Activated naive CD4-positive, alpha-beta T cell treated with anti-CD3 and anti-CD28 coated beads, Interleukin-2, amount 50 U/mL, for 72 hours (primary cell): ENCODE measurements around the gene SUMO4. TPM values are rescaled to one million over a fixed set of nuclear protein-coding genes. Genes with fewer than 3 reads are reported as not detected.
A peak's percentile ranks its signal among the peaks of the same experiment; 100 is the strongest.
"Not testable (repeated sequence)": the region's sequence is repeated elsewhere in the genome, so short reads cannot be mapped to it uniquely, and the experiment has no call there.

Experiments used
- ATAC-seq, 2 donors: fragments of 150-1000 bp; cut with Tn5 transposase; 2 replicates each; pipeline ENCODE4 v1.10.0; 2021; ENCODE audit warnings: mild to moderate bottlenecking in 2 of 2, moderate library complexity in 2 of 2
- DNase-seq, 2 donors: peaks; one replicate each; pipeline ENCODE4 v3.0.0; 2021 to 2022; ENCODE audit warnings: low spot score in 2 of 2
- H3K27ac Mint-ChIP-seq, 2 donors: one replicate each; pipeline ENCODE4 v1.8.0; 2022; ENCODE audit warnings: mild to moderate bottlenecking in 2 of 2, mixed read lengths in 2 of 2
- H3K36me3 Mint-ChIP-seq, 2 donors: one replicate each; pipeline ENCODE4 v1.8.0; 2022; ENCODE audit warnings: mixed read lengths in 2 of 2
- H3K9me3 Mint-ChIP-seq, 2 donors: one replicate each; pipeline ENCODE4 v1.8.0; 2022; ENCODE audit warnings: mixed read lengths in 2 of 2
- total RNA-seq, 2 donors: library from RNA; stranded (reverse); gene quantifications; one replicate each; pipeline ENCODE4 v1.2.3, GENCODE V29; 2022

Gene SUMO4
- total RNA-seq, 2 donors from 2014 or later, result 10.0 to 11.2 TPM

DNA sequence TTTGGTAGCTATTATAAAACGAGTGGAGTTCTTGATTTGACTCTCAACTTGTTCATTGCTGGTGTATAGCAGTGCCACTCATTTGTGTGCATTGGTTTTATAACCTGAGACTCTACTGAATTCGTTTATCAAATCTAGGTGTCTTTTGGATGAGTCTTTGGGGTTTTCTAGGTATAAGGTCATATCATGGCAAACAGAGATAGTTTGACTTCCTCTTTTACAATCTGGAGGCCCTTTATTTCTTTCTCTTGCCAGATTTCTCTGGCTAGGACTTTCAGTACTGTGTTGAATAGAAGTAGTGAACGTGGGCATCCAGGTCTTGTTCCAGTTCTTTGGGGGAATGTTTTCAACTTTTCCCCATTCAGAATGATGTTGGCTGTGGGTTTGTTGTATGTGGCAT lies 38.8 kb downstream of the SUMO4 start:
- Mint-ChIP-seq H3K27ac (no peak overlapping the region), H3K9me3 (no peaks in the 10 kb centered on the region)

DNA sequence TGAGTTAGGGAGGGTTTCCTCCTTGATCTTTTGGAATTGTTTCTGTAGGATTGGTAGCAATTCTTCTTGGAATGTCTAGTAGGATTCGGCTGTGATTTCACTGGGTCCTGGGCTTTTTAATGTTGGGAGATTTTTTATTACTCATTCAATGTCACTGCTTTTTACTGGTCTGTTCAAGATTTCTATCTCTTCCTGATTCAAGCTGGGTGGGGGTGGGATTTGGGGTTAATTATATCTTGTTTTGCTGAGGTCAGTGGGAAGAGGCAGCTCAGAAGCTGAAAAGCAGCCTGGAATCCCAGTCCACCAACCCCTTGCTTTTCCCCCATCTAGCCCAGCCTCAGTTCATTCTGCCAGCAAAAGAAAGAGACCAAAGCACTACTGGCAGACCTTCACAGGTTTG lies 39.6 kb downstream of the SUMO4 start:
- ATAC-seq (no peak), DNase-seq (no peak)
- Mint-ChIP-seq H3K27ac (peak overlapping the region in 1 of 2 donors; percentile 18), H3K36me3 (no peaks in the 10 kb centered on the region), H3K9me3 (no peaks in the 10 kb centered on the region)

More for the DNA sequence above, 38.8 kb downstream of the SUMO4 start:
- DNase-seq (no peak), ATAC-seq (peak; percentile 43 to 55)
- no peaks in the 10 kb centered on the region for H3K36me3 Mint-ChIP-seq

DNA sequence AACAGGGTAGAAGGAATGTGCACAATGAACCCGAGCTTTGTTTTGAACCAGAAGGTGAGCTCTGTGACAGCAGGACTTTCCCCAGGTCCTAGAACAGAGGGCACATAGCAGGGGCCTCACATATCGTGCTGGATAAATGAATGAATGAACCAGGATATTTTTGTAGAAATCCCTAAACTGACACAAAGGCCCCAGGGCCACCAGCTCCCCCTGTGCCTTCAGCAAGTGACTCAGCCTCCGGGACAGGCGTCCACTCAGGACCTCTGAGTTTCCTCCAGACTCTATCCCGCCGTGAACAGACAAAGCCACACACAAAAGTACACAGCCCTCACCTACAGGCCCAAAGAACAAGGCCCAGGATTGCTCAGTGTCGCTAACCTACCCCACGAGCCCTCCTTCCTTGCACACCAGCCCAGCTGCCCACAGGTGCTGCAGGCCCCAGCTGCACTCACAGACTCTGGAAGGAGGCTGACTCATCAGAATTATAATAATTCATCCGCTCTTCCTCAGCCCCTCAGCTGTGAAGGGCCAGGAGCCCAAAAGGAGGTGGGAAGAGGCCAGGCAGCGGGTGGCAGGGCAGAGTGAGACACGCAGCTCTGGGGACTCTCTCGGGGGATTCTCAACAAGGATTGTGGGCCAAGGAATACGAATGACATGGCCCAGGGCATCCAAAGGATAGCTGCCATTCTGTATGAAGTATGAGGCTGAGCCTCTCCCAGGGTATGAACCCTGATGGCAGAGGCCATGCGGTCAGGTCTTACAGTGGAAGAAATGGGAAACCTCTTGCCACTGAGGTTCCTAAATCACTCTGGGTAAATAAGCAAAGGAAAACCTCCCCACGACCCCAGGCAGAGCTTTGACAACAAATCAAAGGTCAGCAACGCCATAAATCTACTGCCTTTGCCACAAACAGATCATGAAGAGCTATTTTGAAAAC lies 40.9 kb downstream of the SUMO4 start:
- Mint-ChIP-seq H3K36me3 (no peaks in the 10 kb centered on the region), H3K9me3 (no peaks in the 10 kb centered on the region), H3K27ac (peak overlapping the region; percentile 53 to 84)
- ATAC-seq (no peak), DNase-seq (no peak)

DNA sequence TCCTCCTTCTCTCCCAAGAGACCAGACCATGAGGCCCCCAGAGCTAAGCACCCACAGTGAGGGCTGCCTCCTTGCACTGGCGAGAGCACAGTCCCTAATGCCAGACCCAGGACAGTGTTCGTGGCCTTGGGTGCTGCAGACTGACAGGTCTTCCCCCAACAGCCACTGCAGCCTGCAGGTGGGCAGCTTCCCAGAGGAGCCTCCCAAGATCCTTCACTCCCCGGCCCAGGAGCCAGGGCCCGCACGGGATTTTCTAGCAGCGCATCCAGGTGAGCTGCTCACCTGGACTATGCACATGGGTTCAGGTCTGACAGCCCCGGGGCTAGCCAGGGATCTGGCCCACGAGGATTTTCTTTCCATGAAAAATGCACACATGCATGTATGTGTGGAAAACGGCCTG lies 41.7 kb downstream of the SUMO4 start:
- DNase-seq (no peak), ATAC-seq (no peak)
- Mint-ChIP-seq H3K27ac (peak overlapping the region in 1 of 2 donors; percentile 53), H3K36me3 (no peaks in the 10 kb centered on the region), H3K9me3 (no peaks in the 10 kb centered on the region)

DNA sequence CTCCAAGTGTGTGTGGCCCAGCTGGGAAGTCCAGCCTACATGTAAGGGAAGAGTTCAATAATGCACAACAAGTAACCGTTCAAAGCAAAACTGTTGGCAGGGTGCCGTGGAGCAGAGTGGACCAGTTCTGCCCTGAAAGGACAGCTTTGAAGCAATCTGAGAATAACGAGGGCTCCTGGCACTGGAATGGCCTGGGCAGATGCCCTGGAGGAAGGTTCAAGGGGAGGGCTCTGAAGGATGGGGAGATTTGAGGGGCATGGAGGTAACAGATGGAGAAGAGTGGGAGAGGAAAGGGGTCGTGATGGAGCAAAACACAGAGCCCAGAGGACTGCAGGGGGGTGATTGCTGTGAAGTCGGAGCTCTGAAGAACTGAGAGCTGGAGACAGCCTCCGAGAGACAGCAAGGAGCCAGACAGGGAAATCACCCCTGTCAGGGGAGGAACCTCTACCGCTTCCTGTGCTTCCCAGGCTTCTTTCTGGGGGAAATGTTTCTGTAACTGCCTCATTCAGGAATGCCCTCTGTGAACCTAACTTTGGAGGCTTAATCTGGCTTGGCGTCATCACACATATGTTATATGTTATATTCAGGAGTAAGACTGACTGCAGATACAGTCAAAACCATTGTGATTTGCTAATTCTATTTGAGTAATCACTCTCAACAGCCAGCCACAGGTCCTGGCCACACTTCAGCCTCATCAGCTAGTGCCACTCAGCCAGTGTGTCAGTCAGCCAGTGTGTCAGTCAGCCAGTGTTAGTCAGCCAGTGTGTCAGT lies 43.5 kb downstream of the SUMO4 start:
- peak; percentile 33 to 36 for ATAC-seq
- Mint-ChIP-seq H3K9me3 (no peaks in the 10 kb centered on the region), H3K36me3 (peaks cover 0 to 2% of the 10 kb centered on the region in 2 donors), H3K27ac (peak overlapping the region; percentile 81 to 88)
- no peak for DNase-seq

DNA sequence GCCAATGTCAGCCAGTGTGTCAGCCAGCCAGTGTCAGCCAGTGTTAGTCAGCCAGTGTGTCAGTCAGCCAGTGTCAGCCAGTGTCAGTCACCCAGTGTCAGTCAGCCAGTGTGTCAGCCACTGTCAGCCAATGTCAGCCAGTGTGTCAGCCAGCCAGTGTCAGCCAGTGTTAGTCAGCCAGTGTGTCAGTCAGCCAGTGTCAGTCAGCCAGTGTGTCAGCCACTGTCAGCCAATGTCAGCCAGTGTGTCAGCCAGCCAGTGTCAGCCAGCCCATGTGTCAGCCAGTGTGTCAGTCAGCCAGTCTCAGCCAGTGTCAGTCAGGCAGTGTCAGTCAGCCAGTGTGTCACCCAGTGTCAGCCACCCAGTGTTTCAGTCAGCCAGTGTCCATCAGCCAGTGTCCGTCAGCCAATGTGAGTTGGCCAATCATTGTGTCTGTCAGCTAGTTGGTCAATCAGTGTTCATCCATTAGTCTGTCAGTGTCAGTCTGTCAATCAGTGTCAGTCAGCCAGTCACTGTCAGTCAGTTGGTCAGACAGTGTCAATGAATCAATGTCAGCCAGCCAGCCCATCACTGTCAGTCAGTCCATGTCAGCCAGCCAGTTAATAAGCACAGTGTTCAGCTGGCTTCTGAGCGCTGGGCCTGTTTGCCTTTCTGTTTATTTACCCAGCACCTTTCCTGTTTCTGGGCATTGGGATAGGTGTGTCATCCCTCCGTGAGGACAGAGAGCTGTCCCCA lies 44.5 kb downstream of the SUMO4 start:
- not testable (repeated sequence) for H3K36me3 Mint-ChIP-seq, H3K9me3 Mint-ChIP-seq, DNase-seq
- peak; percentile 14 to 23 for ATAC-seq
- peak overlapping the region; percentile 79 to 81 for H3K27ac Mint-ChIP-seq

DNA sequence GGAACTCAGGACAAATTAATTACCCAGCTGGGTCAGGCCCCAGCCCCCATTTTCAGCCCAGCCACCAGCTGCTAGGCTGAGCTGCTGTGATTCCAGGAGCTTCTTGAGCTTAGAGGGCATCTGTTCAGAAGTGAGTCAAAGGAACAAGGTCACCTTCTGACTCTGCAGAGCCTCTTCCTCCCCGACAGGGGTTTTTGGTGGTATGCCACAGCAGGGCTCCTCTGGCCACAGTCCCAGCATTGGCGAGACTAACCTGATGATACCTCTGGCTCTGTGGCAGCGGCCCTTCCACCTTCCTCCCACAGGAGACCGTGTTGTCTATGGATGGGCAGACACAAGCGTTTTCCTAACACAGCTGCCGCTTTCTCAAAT lies 45.0 kb downstream of the SUMO4 start:
- peak in 1 of 2 donors; percentile 55 for DNase-seq
- no peaks in the 10 kb centered on the region for H3K9me3 Mint-ChIP-seq
- H3K27ac Mint-ChIP-seq, result peak overlapping the region; percentile 79 to 81
- peaks cover 4 to 14% of the 10 kb centered on the region in 2 donors for H3K36me3 Mint-ChIP-seq
- ATAC-seq, result peak; percentile 54 to 55

DNA sequence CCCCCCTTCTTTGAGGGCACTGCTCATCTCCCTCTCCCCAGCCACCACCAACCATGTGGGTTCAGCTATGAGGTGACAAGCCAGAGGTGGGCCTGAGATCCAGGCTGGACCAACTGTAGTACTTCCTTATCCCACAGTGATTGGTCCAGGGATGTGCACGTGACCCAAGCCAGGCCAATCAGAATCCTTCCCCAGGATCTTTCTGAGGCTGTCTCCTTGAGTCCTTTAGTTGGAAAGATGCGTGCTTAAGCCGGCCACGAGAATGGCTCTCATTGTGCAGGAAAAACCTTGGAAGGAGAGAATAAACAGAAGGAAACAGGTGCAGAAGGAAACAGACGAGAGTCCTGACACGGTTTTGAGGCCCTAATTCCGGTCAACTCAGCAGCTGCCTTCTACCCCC lies 45.5 kb downstream of the SUMO4 start:
- DNase-seq (no peak), ATAC-seq (peak; percentile 28)
- H3K27ac Mint-ChIP-seq, result peak overlapping the region; percentile 79 to 81

DNA sequence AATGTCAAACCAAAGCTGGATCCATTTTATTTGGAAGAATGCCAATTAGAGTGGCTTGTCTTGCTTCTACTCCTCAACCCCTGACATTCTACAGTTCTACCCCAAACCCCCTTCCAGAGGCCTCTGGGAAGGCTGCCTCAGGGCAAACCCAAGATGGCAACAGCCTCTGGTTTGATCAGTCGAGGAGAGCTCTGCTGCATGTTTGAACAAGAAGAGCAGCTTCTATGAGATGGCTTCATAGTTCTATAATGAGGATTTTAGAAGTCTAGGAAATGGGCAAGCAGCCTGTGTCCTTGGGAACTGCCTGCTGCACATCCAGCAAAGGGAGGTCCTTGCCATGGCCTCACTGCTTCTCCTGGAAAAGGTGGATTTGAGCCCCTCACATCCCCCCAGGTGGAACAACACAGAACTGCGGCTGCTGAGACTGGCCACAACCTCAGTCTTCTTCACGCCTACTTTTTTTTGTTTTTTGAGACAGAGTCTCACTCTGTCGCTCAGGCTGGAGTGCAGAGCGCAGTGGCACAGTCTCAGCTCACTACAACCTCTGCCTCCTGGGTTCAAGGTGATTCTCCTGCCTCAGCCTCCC lies 46.8 kb downstream of the SUMO4 start:
- ATAC-seq (peak in 1 of 2 donors; percentile 2), DNase-seq (peak in 1 of 2 donors; percentile 56)
- Mint-ChIP-seq H3K36me3 (peaks cover 4 to 14% of the 10 kb centered on the region in 2 donors), H3K27ac (peak overlapping the region; percentile 81 to 90), H3K9me3 (no peaks in the 10 kb centered on the region)

More for the DNA sequence above, 45.5 kb downstream of the SUMO4 start:
- Mint-ChIP-seq H3K36me3 (peaks cover 4 to 14% of the 10 kb centered on the region in 2 donors), H3K9me3 (no peaks in the 10 kb centered on the region)

DNA sequence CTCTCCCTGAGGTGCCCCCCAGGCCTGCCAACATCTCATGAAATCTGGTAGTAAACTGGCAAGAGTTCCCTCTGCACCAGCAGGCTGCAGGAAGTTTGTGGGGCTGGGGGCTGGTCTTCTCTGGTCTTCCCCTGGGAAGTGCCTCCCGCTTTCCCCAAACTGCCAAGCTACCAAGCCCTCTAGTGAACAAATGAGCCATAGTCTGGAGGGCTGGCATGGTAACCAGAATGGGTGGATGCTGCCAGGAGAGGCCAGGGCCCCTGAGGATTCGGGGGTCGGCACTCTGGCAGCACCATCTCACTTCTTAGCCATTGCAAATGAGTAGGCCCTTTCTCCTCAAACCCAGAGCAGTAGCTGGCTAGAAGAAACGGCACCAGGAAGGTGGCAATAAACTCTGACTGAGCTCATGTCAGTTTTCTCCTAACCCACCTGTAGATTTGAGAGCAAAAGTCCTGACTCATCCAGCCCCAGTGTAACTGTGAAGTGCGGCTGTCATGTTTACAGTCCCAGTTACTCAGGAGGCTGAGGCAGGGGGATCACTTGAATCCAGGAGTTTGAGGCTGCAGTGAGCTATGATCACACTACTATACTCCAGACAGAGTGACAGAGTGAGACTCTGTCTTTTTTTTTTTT lies 48.9 kb downstream of the SUMO4 start:
- DNase-seq (no peak), ATAC-seq (no peak)
- Mint-ChIP-seq H3K9me3 (no peaks in the 10 kb centered on the region), H3K36me3 (peaks cover 4 to 14% of the 10 kb centered on the region in 2 donors), H3K27ac (peak overlapping the region; percentile 29 to 48)

DNA sequence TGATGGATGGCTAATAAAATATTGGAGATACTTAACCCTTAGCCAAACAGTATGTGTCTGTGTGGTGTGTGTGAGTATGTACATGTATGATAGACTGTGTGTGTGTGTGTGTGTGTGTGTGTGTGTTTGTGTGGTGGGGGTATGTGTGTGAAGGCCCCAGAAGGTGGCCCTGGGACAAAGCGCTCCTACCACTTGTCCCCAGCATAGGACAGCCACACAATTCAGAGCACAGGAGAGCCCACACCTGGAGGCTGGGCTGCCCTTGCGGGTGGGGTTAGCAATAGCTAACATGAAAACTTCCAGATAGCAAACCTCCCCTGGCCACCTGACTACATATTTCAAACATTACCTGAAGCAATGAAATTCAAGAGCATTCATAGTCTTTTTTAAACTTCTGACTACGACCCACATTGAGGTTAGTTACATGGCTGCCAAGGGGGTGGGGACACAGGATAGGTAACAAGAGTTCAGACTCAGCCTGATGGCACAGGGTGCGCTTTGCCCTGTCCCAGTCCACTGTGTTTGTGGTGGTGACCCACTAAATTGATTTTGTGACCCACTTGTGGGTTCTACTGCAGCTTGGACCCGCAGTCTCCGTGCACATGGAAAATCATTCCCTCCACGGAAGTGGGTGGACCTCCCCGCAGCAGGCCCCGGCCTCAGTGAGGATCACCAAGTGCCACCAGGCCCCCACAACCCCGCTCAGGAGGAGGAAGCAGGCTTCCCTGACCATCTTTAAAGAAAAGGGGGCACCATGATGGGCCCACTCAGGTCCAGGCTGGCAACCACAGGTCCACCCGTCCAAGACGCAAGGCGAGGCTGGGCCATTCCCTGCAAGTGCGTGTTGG lies 50.0 kb downstream of the SUMO4 start:
- DNase-seq (no peak), ATAC-seq (no peak)
- H3K27ac Mint-ChIP-seq, result peak overlapping the region in 1 of 2 donors; percentile 77
- H3K36me3 Mint-ChIP-seq, result peaks cover 4 to 14% of the 10 kb centered on the region in 2 donors
- H3K9me3 Mint-ChIP-seq, result no peaks in the 10 kb centered on the region

Other genes with a start within 250 kb of the SUMO4 start
- 10 to 100 TPM; 88.0 to 98.2 TPM for gene TAB2, start 82.5 kb upstream of the SUMO4 start, total RNA-seq
- gene ZC3H12D, start 84.8 kb downstream of the SUMO4 start, total RNA-seq, result 100 to 1,000 TPM in 1 of 2 donors, 10 to 100 TPM in 1; 87.1 to 186 TPM
- 10 to 100 TPM; 21.9 to 29.3 TPM for gene PPIL4, start 145.8 kb downstream of the SUMO4 start, total RNA-seq
- gene GINM1, start 166.1 kb downstream of the SUMO4 start, total RNA-seq, result 10 to 100 TPM; 15.0 to 25.2 TPM
- 10 to 100 TPM; 19.8 to 26.1 TPM for gene KATNA1, start 248.5 kb downstream of the SUMO4 start, total RNA-seq